NCI-H345 treated with DMSO at 0.1 percent for 48 hours (cell line): ENCODE data around the gene SHMT1.
"Not testable (repeated sequence)": the region's sequence is repeated elsewhere in the genome, so short reads cannot be mapped to it uniquely, and the experiment has no call there.

Experiments
- DNase-seq: peaks from one replicate; lab custom pipeline; 2025; ENCODE audit not compliant: unreplicated experiment; lab: John Stamatoyannopoulos, UW

The SHMT1 gene

GRCh38 chr17:18378614-18379013 is 15.3 kb upstream of the SHMT1 start:
- not testable (repeated sequence) for DNase-seq

- DNase-seq = no peak
Measured at GRCh38 chr17:18378205-18378505, 14.8 kb upstream of the SHMT1 start.

GRCh38 chr17:18377437-18378204 is 14.3 kb upstream of the SHMT1 start, which contains the start of gene EVPLL:
TSS of gene EVPLL (plus strand) at chr17:18377778. CDS start at chr17:18380938, 3,160 bp downstream.
- DNase-seq = no peak

GRCh38 chr17:18374216-18374615 is 10.9 kb upstream of the SHMT1 start:
- no peak for DNase-seq

GRCh38 chr17:18373181-18373580 is 9.8 kb upstream of the SHMT1 start:
- DNase-seq = not testable (repeated sequence)

DNA sequence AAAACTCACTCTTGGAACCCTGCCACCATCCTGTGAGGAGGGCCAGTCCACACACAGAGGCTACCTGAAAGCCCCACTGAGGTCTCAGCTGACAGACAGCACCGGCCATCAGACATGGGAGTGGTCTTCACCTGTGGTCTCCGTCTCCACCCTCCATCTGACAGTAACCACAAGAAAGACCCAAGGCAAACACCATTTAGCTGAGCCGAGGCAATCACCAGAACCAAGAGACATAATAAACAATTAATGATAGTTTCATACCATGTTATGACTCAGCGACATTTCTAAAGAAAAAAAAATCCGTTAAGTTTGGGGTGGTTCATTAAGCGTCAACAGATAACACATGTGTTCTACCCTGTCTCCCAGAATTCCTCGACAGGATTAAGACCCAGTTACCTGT is 8.1 kb upstream of the SHMT1 start:
- no peak for DNase-seq

GRCh38 chr17:18370761-18371160 is 7.4 kb upstream of the SHMT1 start:
- DNase-seq = no peak

DNA sequence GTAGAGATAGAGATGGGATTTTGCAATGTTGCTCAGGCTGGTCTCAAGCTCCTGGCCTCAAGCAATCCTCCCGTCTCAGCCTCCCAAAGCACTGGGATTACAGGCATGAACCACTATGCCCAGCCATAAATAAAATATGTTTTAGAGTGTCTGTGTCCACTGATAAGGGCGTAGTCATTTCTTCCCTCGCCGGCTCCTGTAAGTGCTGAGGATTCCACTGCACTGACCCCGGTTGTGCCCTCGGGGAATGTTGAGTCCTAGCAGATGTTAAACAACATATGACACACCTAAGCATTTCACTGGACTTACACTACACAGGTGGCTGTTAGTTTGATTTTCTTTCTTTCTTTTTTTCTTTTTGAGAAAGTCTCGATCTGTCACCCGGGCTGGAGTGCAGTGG is 5.6 kb upstream of the SHMT1 start:
- no peak for DNase-seq

DNA sequence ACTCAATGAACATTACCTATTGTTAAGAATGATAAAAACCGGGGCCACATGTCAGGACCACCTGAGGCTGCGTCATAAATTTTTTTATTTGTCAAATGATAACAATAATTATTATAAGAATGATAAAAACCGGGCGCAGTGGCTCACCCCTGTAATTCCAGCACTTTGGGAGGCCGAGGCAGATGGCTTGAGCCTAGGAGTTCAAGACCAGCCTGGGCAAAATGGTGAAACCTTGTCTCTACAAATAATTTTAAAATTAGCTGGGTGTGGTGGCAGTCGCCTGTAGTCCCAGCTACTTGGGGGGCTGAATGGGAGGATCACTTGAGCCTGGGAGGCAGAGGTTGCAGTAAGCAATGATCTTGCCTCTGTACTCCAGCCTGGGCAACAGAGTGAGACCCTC is 816 bp upstream of the SHMT1 start:
- no peak for DNase-seq

DNA sequence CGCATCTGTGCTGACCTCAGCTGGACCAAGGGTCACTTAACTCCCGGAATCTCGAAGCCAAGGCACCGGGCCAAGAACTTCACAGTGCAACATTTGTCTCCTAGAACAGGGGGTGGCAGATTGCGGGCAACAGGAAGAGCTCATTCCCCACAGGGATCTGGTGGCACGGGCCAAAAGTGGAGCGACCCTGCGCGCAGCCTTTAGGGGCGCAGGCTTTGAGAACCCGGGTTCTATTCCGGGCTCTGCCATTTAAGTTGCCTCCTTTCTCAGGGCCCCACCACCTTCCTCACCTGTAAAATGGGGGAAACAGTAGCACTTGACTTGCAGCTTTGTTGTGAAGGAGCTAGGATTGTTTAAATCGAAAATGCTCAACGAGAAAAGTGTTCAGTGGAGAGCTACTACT is 651 bp downstream of the SHMT1 start:
- no peak for DNase-seq

GRCh38 chr17:18361837-18362697 is 1.3 kb downstream of the SHMT1 start:
- no peak for DNase-seq

DNA sequence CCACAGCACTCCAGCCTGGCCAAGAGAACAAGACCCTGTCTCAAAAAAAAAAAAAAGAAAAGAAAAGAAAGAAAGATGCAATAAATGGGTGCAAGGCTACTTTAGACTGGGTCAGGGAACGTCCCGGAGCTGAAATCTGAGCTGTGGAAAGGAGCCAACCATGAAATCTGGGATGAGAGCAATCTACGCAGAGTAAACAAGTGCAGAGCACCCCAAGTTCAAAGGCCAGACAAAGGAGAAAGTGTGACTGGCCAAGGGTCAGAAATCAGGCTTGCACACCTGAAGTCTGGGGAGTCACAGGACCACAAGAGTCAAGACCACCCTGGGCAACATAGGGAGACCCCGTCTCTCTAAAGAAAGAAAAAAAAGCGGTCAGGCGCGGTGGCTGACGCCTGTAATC is 2.8 kb downstream of the SHMT1 start:
- no peak for DNase-seq

DNA sequence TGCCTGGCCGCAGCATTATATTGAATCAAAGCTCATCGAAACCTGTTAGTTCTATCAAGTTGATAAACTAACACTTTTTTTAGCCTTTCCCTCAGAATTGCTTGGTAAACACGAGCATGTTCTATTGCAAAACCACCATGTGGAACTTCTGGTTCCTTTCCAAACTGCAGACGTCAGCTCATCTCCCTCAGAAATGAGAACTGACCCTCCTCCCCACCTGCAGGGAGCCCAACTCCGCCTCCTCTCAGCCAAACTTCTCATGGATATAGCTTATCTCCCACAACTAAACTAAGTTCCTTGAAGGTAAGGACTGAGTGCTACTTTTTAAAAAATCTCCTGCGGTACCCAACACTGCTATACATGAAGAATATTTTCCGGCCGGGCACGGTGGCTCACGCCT is 6.7 kb downstream of the SHMT1 start:
- DNase-seq = no peak

DNA sequence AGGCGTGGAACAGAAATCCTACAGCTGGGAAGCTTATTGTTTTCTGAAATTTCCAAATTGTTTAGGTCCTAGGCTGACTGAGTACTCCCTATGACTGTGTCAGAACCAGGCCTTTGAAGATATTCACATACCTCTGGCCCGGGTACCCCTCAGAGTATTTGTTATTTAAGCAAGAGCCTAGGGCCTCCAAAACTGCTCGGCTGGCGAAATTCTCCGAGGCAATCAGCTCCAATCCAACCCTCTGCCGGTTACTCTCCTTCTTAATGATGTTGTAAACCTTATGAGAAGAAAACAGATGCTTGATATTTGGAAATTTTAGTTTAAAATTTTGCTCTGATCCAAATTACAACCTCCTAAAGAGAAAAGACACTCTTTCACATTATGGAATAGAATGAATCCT is 9.8 kb downstream of the SHMT1 start:
- DNase-seq = no peak

DNA sequence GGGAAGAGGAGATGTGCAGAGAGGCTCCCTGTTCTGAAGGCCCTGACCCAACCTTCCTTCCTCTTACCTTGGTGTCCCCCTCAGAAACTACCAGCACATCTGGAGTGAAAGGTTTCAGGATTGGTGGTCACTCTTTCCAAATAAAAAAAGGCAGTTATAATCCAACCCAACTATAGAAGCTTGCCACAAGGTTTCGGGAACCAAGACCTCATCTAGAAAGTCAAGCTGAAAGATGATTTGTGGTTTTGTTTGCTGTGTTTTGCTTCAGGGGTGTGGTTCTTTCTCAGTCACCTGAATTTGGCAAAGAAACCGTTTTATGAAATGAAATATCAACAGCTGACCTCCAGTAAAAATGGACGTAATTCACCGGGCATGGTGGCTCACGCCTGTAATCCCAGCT is 19.3 kb downstream of the SHMT1 start:
- no peak for DNase-seq

GRCh38 chr17:18339933-18340332 is 23.4 kb downstream of the SHMT1 start:
- DNase-seq = no peak

- not testable (repeated sequence) for DNase-seq
Measured at GRCh38 chr17:18338158-18338557, 25.2 kb downstream of the SHMT1 start.

GRCh38 chr17:18332909-18333489 is 30.4 kb downstream of the SHMT1 start:
- no peak for DNase-seq

DNA sequence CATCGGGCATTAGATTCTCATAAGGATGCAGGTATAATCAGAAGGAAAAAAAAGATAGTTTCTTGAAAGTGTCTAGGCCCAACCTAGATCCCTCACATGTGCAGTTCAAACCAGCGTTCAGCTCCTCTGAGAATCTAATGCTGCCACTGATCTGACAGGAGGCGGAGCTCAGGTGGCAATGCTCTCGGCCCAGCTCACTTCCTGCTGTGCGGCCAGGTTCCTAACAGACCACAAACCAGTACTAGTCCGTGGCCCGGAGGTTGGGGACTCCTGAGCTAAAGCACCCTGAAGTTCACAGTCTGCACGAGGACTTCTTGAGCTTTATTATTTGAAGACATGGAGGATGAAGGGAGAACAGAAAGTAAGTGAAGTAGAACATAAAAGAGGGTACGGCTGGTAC is 31.5 kb downstream of the SHMT1 start:
- DNase-seq = no peak

DNA sequence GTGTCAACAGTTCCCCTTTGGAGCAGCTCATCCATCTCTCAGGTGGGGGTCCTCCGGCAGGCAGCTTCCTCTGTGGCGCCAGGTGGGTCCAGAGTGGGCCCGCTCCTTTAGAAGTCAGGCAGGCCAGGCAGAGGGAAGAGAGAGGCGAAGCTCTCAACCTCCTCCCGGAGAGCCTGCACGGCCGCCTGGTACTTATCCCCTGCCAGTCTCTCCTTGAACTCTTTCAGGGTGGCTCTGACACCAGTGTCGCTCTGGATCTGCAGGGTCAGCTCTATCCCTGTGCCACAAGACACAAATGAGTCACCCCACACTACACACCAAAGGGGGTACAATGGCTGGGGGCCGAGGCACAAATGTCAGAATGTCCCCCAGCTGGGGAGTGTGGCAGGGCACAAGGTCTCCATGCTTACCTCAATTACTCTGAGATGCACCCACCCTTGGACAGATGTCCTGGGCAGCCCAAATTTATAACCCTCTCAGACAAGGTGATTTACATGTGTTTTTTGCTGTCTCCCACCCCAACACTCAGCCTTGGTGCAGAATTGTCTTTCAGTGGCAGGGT is 34.6 kb downstream of the SHMT1 start:
- DNase-seq = no peak

DNA sequence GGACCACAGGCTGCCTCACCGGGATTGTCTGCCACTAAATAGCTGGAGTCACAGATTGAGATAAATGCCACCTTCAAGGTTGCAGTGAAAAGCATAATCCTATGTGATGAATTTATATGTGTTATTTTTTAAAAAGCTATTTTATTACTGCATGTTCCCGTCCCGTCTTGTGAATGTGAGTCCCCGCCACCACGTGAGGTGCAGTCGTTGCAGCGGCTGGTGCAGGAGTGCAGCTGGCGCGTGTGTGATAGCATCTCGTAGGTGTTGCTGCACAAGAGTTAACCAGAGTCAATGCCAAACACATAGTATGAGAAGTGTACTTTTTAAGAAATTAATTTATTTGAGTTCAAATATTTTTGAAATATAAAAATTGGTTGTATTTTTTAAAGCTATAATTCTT is 35.8 kb downstream of the SHMT1 start:
- no peak for DNase-seq

DNA sequence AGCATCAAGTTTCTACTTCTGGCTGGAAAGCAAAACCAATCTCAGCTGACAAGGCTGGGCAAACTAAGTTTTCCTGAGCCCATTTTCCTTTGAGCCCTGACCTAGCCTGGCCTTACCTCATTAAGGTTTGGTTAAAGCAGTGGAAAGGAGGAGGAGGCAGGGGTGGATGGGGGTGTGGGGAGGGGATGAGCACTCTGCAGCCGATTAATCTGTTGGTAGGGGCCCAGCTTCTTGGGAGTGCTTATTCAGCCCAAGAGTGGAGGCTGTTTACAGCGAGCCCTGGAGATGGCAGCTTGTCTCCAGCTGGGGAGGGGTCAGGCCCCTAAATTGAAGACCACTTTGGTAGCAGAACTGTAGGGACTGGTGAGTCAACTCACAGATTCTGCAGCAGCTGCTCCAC is 36.3 kb downstream of the SHMT1 start:
- DNase-seq = no peak
